NT2/D1 (cell line): ENCODE measurements around the gene SMCO3.

Experiments
- DNase-seq: peaks from one replicate; pipeline ENCODE4 v3.0.0-alpha.2; 2011; ENCODE audit warnings: low read depth, low spot score
- H3K27me3 ChIP-seq: 2 replicates; pipeline ENCODE4 v1.6.0; 2011; ENCODE audit warnings: mild to moderate bottlenecking; ENCODE audit not compliant: insufficient read length, insufficient read depth
- H3K36me3 ChIP-seq: 2 replicates; pipeline ENCODE4 v1.6.1; 2011; ENCODE audit warnings: mild to moderate bottlenecking, low read length, mixed read lengths; ENCODE audit not compliant: insufficient read depth, insufficient read length
- H3K4me1 ChIP-seq: 2 replicates; pipeline ENCODE4 v1.5.1; 2011; ENCODE audit not compliant: insufficient read depth, insufficient read length
- H3K4me3 ChIP-seq: 2 replicates; pipeline ENCODE4 v1.5.1; 2011; ENCODE audit warnings: low read depth; ENCODE audit not compliant: insufficient read length
- H3K9ac ChIP-seq: 2 replicates; pipeline ENCODE4 v1.6.0; 2011; ENCODE audit warnings: low read depth; ENCODE audit not compliant: insufficient read length
- H3K9me3 ChIP-seq: 2 replicates; pipeline ENCODE4 v1.5.1; 2011; ENCODE audit warnings: mild to moderate bottlenecking, low read length; ENCODE audit not compliant: insufficient read depth
- SUZ12 ChIP-seq: IDR thresholded peaks from 2 replicates; pipeline ENCODE4 v1.6.1; 2011; ENCODE audit not compliant: insufficient read length, insufficient read depth; ENCODE audit errors: extremely low read depth
- YY1 ChIP-seq: IDR thresholded peaks from 2 replicates; pipeline ENCODE4 v1.6.1; 2011; ENCODE audit not compliant: insufficient read length, insufficient read depth
- ZNF274 ChIP-seq: IDR thresholded peaks from 2 replicates; pipeline ENCODE4 v1.6.1; 2011; ENCODE audit warnings: mild to moderate bottlenecking, low read depth, low read length

The SMCO3 gene

DNA sequence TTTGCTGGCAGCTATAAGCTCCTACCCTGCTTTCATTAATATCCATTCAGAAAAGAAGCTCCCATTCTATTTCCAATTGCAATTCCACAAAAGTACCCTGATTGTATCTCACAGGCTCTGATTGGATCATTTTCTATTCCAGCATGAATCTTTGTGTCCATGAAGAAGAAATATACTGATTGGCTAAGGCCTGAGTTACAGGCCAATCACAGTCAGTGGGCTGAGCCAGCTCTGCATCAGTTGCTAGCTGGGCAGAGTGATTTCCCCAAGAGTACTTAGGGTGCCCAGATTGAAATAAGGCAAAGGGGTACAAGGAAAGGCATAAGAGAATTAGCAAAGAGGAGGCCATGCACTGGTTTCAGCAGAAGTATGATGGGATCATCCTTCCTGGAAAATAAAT, 14.9 kb upstream of the SMCO3 start:
- H3K36me3 ChIP-seq: no peaks in the 10 kb centered on the region
- no peaks in the 10 kb centered on the region for H3K27me3 ChIP-seq
- peaks cover 3% of the 10 kb centered on the region for H3K4me1 ChIP-seq
- no peak for TF ChIP-seq YY1
- TF ChIP-seq ZNF274: no peak
- no peak for TF ChIP-seq SUZ12
- H3K9me3 ChIP-seq: no peaks in the 10 kb centered on the region
- H3K4me3 ChIP-seq: no peak overlapping the region
- no peak for DNase-seq
- no peak overlapping the region for H3K9ac ChIP-seq

DNA sequence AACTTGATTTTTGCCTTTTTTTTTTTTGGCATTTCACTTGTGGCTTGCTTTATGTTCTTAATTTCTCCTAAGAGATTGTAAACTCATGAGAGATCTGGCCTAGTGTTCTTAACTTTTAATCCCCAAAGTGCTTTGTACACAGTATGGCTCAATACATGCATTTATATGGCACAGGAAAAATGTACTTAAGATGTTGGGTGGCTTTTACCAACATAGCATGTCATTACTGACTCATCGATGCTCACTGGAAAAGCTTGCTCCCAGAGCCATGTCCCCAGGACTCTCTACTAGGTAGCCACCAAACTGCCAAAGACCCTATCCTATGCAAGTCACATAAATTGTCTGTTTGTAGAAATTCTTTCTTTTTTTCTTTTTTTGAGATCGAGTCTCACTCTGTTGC, 13.1 kb upstream of the SMCO3 start:
- Histone ChIP-seq H3K4me3 (no peak overlapping the region), H3K36me3 (no peaks in the 10 kb centered on the region), H3K9ac (no peak overlapping the region), H3K4me1 (peaks cover 3% of the 10 kb centered on the region), H3K9me3 (no peaks in the 10 kb centered on the region), H3K27me3 (no peaks in the 10 kb centered on the region)
- DNase-seq: no peak
- no peak for TF ChIP-seq SUZ12
- no peak for TF ChIP-seq ZNF274
- no peak for TF ChIP-seq YY1

DNA sequence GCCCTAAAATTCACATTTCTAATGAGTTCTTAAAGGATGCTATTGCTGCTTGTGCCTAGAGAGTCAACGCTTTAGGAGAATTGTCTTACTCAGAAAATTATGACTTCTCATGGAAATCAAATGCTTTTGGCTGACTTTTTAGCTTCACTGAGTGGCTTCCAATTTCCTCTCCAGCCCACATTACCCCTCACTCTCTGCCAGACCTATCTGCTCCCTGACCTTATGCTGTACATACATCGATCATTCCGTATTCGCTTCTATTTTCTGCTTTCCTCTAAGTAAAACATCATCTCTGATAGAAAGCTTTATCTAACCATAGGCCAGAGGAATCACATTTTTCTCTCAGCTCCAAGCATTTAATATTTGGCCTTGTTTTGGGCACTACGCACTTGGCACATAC, 12.5 kb upstream of the SMCO3 start:
- DNase-seq: no peak
- Histone ChIP-seq H3K36me3 (no peaks in the 10 kb centered on the region), H3K27me3 (no peaks in the 10 kb centered on the region), H3K9ac (no peak overlapping the region), H3K9me3 (no peaks in the 10 kb centered on the region), H3K4me1 (peaks cover 3% of the 10 kb centered on the region), H3K4me3 (no peak overlapping the region)
- TF ChIP-seq ZNF274 (no peak), SUZ12 (no peak), YY1 (no peak)

DNA sequence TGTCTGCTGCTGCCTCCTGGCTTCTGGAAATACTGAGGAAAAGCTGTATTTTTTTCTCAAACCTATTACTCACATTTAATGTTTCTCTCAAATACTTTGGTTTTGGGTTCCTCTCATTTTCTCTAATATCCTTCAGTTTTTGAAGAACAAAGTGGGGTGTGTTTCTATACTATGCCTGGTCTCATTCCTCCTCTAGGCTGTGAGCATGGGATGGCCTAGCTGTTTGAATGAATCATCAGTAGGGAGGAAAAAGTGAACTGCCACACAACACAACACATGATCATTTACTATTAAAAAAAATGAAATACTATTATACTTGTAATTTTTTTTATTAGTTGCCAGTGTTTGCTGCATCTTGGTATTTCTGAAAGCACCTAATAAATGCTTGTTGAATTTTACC, 11.3 kb upstream of the SMCO3 start:
- no peak overlapping the region for H3K9ac ChIP-seq
- no peaks in the 10 kb centered on the region for H3K36me3 ChIP-seq
- DNase-seq: no peak
- no peaks in the 10 kb centered on the region for H3K27me3 ChIP-seq
- H3K4me3 ChIP-seq: no peak overlapping the region
- no peak for TF ChIP-seq YY1
- no peaks in the 10 kb centered on the region for H3K9me3 ChIP-seq
- H3K4me1 ChIP-seq: peaks cover 3% of the 10 kb centered on the region

DNA sequence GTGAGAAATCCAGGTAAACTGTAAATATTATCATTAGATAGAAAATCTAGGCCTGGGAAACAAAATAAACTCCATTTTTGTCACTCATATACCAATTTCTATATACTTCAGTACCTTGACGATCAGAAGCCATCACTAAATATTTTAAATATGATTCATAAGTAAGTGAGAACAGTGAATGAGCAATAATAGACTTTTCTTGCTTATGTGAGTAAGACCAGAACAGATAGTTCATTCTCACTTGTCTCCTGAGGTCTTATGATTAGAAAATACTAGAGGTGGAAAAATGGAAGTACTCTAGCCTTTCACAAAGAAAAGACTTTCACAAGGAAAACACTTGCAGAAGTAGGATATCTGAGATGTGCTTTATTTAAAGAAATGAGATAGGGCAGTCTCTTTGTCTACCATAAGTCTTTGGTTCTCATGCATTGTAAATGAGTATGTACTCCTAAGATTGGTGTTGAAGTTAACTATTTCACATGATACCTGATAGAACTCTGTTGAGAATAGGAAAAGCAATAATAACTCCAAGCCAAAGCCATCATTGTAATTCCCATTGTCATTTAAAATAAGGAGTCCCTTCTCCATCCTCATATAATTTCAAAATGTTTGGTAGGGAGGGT, 10.1 kb upstream of the SMCO3 start:
- peaks cover 3% of the 10 kb centered on the region for H3K4me1 ChIP-seq
- H3K9ac ChIP-seq: no peak overlapping the region
- no peaks in the 10 kb centered on the region for H3K36me3 ChIP-seq
- no peaks in the 10 kb centered on the region for H3K27me3 ChIP-seq
- no peaks in the 10 kb centered on the region for H3K9me3 ChIP-seq
- no peak for DNase-seq
- H3K4me3 ChIP-seq: no peak overlapping the region
- no peak for TF ChIP-seq SUZ12
- TF ChIP-seq YY1: no peak
- no peak for TF ChIP-seq ZNF274

DNA sequence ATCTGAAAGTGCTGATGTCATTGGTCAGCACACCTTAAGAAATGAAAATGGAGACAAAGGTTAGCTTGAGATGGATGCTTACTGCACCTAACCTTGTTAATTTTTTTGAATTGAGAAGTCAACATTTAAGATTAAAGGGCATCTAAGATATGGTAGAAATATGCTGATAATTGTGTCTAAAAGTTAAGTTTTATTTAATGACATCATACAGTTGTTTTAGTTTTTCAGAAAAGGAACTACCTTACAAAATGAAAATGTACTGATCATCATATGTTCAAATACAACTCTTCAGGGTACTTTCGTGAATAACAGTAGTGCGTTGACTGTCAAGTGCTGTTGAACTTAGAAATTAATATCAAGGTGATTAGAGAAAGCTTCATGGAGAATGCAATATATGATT, 2.5 kb downstream of the SMCO3 start:
- TF ChIP-seq YY1 (no peak), ZNF274 (no peak), SUZ12 (no peak)
- Histone ChIP-seq H3K9ac (no peak overlapping the region), H3K4me1 (no peaks in the 10 kb centered on the region), H3K36me3 (no peaks in the 10 kb centered on the region), H3K9me3 (no peaks in the 10 kb centered on the region), H3K4me3 (no peak overlapping the region), H3K27me3 (no peaks in the 10 kb centered on the region)
- DNase-seq: no peak

DNA sequence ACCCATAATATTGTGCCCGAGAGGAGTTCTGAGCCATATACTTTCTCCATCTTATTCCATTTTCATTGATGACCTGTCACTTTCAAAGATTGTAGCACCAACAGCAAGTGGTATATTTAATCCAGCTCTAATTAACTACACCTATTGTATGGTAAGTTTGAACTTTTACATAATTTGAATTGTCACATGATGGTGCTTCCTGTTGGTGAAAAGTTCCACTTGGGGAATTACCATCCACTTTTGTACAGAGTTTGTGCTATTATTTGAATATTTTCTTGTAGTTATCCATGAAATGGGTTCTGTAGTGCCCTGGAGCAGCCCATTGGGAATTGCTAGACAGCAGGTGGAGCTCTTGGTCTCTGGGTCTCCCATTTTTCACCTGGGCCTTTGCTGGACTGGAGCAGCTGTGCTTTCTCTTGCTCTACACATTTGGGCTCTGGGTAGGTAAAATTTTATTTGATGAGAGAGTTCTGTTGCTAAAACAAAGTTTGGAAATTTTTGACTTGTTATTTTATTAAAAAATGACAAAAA, 3.0 kb downstream of the SMCO3 start:
- TF ChIP-seq YY1 (no peak), ZNF274 (no peak), SUZ12 (no peak)
- Histone ChIP-seq H3K4me3 (no peak overlapping the region), H3K36me3 (no peaks in the 10 kb centered on the region), H3K9ac (no peak overlapping the region), H3K27me3 (no peaks in the 10 kb centered on the region), H3K4me1 (no peaks in the 10 kb centered on the region), H3K9me3 (no peaks in the 10 kb centered on the region)
- no peak for DNase-seq
